Stomach (tissue), 4 donors: ENCODE results near the gene WDR77.

Source experiments
- EP300 ChIP-seq: sonication (generic); formaldehyde crosslinking; IDR thresholded peaks from one replicate; pipeline ENCODE4 v1.6.1; 2017; ENCODE audit warnings: antibody characterized with exemption
- POLR2A ChIP-seq, 4 donors: fragments of 450-650 bp; IDR thresholded peaks; one replicate each; pipeline ENCODE4 v1.6.1; 2016; ENCODE audit warnings: antibody characterized with exemption in 4 of 4, control low read depth in 2 of 4, mild to moderate bottlenecking in 1 of 4, moderate library complexity in 1 of 4
- POLR2AphosphoS5 ChIP-seq, 3 donors: sonication (generic); formaldehyde crosslinking; IDR thresholded peaks; one replicate each; pipeline ENCODE4 v1.6.1; 2016; ENCODE audit warnings: antibody characterized with exemption in 3 of 3
- TF ChIP-seq, protein P1 (sequence below), 7 experiments: fragments of 450-650 bp in 4 of 7; fragments of 200-600 bp in 3 of 7; sonication (generic) in 3 of 7; IDR thresholded peaks; one replicate each; pipeline ENCODE4 v1.5.1; 2016 to 2019; ENCODE audit warnings: antibody characterized with exemption in 7 of 7, control low read depth in 2 of 7, mild to moderate bottlenecking in 1 of 7

DNA sequence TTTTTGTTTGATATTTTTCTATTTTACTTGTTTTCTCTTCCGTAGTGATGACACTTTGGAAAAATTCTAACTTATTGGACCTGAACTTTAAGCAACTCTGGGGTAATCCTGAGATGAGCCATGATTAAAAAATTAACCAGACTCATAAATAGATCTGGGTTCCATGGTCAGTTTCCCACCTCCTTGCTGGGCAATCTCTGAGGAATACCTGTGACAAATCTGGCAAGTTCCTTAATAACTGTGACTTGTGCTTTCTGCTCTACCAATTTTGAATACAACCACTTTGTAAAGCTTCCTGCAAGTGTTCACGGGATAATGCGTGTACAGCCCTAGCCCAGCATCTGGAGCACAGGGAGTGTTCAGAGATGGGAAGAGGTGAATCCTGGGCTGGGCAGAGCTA lies 24.8 kb downstream of the WDR77 start:
- TF ChIP-seq, protein P1, sequence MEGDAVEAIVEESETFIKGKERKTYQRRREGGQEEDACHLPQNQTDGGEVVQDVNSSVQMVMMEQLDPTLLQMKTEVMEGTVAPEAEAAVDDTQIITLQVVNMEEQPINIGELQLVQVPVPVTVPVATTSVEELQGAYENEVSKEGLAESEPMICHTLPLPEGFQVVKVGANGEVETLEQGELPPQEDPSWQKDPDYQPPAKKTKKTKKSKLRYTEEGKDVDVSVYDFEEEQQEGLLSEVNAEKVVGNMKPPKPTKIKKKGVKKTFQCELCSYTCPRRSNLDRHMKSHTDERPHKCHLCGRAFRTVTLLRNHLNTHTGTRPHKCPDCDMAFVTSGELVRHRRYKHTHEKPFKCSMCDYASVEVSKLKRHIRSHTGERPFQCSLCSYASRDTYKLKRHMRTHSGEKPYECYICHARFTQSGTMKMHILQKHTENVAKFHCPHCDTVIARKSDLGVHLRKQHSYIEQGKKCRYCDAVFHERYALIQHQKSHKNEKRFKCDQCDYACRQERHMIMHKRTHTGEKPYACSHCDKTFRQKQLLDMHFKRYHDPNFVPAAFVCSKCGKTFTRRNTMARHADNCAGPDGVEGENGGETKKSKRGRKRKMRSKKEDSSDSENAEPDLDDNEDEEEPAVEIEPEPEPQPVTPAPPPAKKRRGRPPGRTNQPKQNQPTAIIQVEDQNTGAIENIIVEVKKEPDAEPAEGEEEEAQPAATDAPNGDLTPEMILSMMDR (IDR thresholded peaks at IDR 0.05): no peak
- TF ChIP-seq EP300 (no peak), POLR2AphosphoS5 (IDR thresholded peaks at IDR 0.05) (no peak), POLR2A (IDR thresholded peaks at IDR 0.05) (no peak)
